Fibroblast of skin of right quadriceps (primary cell): ENCODE data around the gene FRAT1.
A peak's percentile ranks its signal among the peaks of the same experiment; 100 is the strongest.

Source experiments
- DNase-seq: peaks from one replicate; pipeline ENCODE4 v3.0.0-alpha.2; 2013

Gene FRAT1

GRCh38 chr10:97311111-97311626, 7.9 kb upstream of the FRAT1 start:
- DNase-seq, result no peak

GRCh38 chr10:97312897-97313296, 6.2 kb upstream of the FRAT1 start:
- DNase-seq, result no peak

- DNase-seq, result no peak
Measured at GRCh38 chr10:97314671-97315070, 4.4 kb upstream of the FRAT1 start.

GRCh38 chr10:97319671-97320479, 804 bp downstream of the FRAT1 start:
- DNase-seq, result no peak

- no peak for DNase-seq
Measured at GRCh38 chr10:97320480-97321031, 1.5 kb downstream of the FRAT1 start.

- DNase-seq, result no peak
Measured at GRCh38 chr10:97321032-97321803, 2.1 kb downstream of the FRAT1 start.

GRCh38 chr10:97321804-97322190, 2.7 kb downstream of the FRAT1 start:
- no peak for DNase-seq

- no peak for DNase-seq
Measured at GRCh38 chr10:97323501-97323900, 4.4 kb downstream of the FRAT1 start.

GRCh38 chr10:97325754-97326153, 6.7 kb downstream of the FRAT1 start:
- DNase-seq, result no peak

- no peak for DNase-seq
Measured at GRCh38 chr10:97327348-97328294, 8.6 kb downstream of the FRAT1 start.

- no peak for DNase-seq
Measured at GRCh38 chr10:97328646-97329453, 9.8 kb downstream of the FRAT1 start.

GRCh38 chr10:97329766-97330165, 10.7 kb downstream of the FRAT1 start:
- no peak for DNase-seq

GRCh38 chr10:97331153-97331703, 12.2 kb downstream of the FRAT1 start:
- DNase-seq, result no peak

- peak; percentile 77 for DNase-seq
Measured at GRCh38 chr10:97332591-97333350, 13.7 kb downstream of the FRAT1 start.

- peak; percentile 47 for DNase-seq
Measured at GRCh38 chr10:97333351-97333600, 14.2 kb downstream of the FRAT1 start.

- DNase-seq, result no peak
Measured at GRCh38 chr10:97333601-97334369, 14.7 kb downstream of the FRAT1 start.

GRCh38 chr10:97334370-97335175, 15.5 kb downstream of the FRAT1 start, which contains the start of gene FRAT2:
Gene FRAT2 (minus strand): TSS chr10:97334729. CDS start chr10:97334572, 157 bp downstream.
- peak; percentile 92 for DNase-seq

GRCh38 chr10:97335188-97335619, 16.1 kb downstream of the FRAT1 start:
- no peak for DNase-seq

GRCh38 chr10:97336006-97336405, 16.9 kb downstream of the FRAT1 start:
- no peak for DNase-seq
